Endodermal cell (in vitro differentiated cells): ENCODE results near the gene ATF4. TPM values are rescaled to one million over a fixed set of nuclear protein-coding genes. Genes with fewer than 3 reads are reported as not detected.

Experiments
- DNase-seq: peaks from one replicate; pipeline ENCODE4 v3.0.0-alpha.2; 2017
- H3K27ac ChIP-seq: 2 replicates; pipeline ENCODE4 v1.5.1; 2013; ENCODE audit warnings: mild to moderate bottlenecking, low read depth, low read length, moderate library complexity
- H3K27me3 ChIP-seq: 2 replicates; pipeline ENCODE4 v1.6.1; 2013; ENCODE audit warnings: mild to moderate bottlenecking, low read length, moderate library complexity; ENCODE audit not compliant: insufficient read depth, control insufficient read depth, poor library complexity, severe bottlenecking
- H3K36me3 ChIP-seq: 2 replicates; pipeline ENCODE4 v1.7.0; 2013; ENCODE audit warnings: mild to moderate bottlenecking, low read length, moderate library complexity; ENCODE audit not compliant: control insufficient read depth, insufficient read depth
- H3K4me1 ChIP-seq: one replicate; pipeline ENCODE4 v1.7.0; 2013; ENCODE audit warnings: low read length; ENCODE audit not compliant: control insufficient read depth, insufficient read depth
- H3K4me3 ChIP-seq: 2 replicates; pipeline ENCODE4 v1.5.1; 2013; ENCODE audit warnings: mild to moderate bottlenecking, low read length, moderate library complexity
- H3K9ac ChIP-seq: 2 replicates; pipeline ENCODE4 v1.6.1; 2013; ENCODE audit warnings: mild to moderate bottlenecking, low read length, moderate library complexity; ENCODE audit not compliant: poor library complexity, severe bottlenecking; ENCODE audit errors: extremely low read depth
- H3K9me3 ChIP-seq: 2 replicates; pipeline ENCODE4 v1.6.1; 2013; ENCODE audit warnings: mild to moderate bottlenecking, low read length, moderate library complexity; ENCODE audit not compliant: control insufficient read depth
- H3K27ac Mint-ChIP-seq: 2 replicates; pipeline ENCODE4 v1.8.0; 2020; ENCODE audit warnings: mixed read lengths
- H3K27me3 Mint-ChIP-seq: 2 replicates; pipeline ENCODE4 v1.8.0; 2021; ENCODE audit warnings: mild to moderate bottlenecking, mixed read lengths; ENCODE audit not compliant: insufficient read depth
- H3K36me3 Mint-ChIP-seq: 2 replicates; pipeline ENCODE4 v1.8.0; 2020; ENCODE audit warnings: low read depth, mixed read lengths
- H3K4me1 Mint-ChIP-seq: 2 replicates; pipeline ENCODE4 v1.8.0; 2020; ENCODE audit warnings: mixed read lengths
- H3K4me3 Mint-ChIP-seq: 2 replicates; pipeline ENCODE4 v1.8.0; 2020; ENCODE audit warnings: mild to moderate bottlenecking, moderate library complexity, mixed read lengths
- H3K9me3 Mint-ChIP-seq: 2 replicates; pipeline ENCODE4 v1.8.0; 2020; ENCODE audit warnings: mild to moderate bottlenecking, mixed read lengths
- WGBS, 2 experiments: methylation state at CpG; one replicate each; pipeline versions ENCODE4 v1.1.5 to v1.1.7; 2013; ENCODE audit warnings: missing lambda C conversion rate in 2 of 2, mixed read lengths in 1 of 2; ENCODE audit not compliant: insufficient coverage in 1 of 2, insufficient read length in 1 of 2; 5-methylcytosine and 5-hydroxymethylcytosine counted together
- total RNA-seq, 2 donors: library from RNA; stranded (reverse); fragmentation: NEBNext Ultra II Directional in 1 of 2; extraction: Animal tissue kit (Norgen Biotek cat#: 25700) in 1 of 2; gene quantifications; 2 replicates in 1 of 2; 3 replicates in 1 of 2; pipeline ENCODE4 v1.2.1, GENCODE V29; 2021
- TF ChIP-seq, protein P1 (sequence below): fragments of 200-600 bp; sonication (generic); conservative IDR thresholded peaks from 2 replicates; pipeline ENCODE4 v1.5.0; 2021; ENCODE audit warnings: antibody characterized with exemption, mild to moderate bottlenecking

The ATF4 gene
- total RNA-seq, 2 donors from 2014 or later = 335 to 341 TPM

DNA sequence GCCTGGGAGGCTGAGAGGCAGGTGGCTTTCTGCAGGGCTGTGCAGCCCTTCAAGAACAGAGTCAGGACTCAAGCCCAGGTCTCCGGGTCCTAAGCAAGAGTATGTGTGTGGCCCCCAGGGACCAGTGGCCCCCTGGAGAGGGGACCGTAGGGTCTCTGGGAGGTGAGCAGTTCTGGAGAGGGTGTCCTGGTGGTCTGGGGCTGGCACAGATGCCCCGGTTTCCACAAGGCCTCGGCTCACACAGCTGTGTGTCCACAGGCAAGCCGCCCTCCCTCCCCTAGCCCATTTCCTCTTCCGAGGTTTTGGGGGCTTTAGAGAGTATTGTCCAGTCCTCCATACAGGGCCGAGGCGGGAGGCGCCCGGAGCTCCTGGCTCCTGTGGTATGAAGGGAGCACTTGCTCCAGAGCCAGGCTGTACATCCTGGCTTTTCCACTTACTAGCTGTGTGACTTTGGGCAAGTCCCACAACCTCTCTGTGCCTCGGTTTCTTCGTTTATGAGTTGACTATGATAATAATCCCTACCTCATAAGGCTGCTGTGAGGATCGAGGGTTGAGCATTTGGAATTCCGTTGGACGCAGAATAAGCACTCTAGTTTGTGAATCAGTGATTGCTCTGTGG lies 15.6 kb downstream of the ATF4 start:
- no peak for DNase-seq
- Mint-ChIP-seq H3K4me3 (no peak overlapping the region), H3K27me3 (peaks cover 5% of the 10 kb centered on the region), H3K27ac (no peak overlapping the region), H3K4me1 (peaks cover 20% of the 10 kb centered on the region), H3K9me3 (no peaks in the 10 kb centered on the region), H3K36me3 (peaks cover 5% of the 10 kb centered on the region)
- no peaks in the 10 kb centered on the region for H3K27me3 ChIP-seq
- TF ChIP-seq, protein P1, sequence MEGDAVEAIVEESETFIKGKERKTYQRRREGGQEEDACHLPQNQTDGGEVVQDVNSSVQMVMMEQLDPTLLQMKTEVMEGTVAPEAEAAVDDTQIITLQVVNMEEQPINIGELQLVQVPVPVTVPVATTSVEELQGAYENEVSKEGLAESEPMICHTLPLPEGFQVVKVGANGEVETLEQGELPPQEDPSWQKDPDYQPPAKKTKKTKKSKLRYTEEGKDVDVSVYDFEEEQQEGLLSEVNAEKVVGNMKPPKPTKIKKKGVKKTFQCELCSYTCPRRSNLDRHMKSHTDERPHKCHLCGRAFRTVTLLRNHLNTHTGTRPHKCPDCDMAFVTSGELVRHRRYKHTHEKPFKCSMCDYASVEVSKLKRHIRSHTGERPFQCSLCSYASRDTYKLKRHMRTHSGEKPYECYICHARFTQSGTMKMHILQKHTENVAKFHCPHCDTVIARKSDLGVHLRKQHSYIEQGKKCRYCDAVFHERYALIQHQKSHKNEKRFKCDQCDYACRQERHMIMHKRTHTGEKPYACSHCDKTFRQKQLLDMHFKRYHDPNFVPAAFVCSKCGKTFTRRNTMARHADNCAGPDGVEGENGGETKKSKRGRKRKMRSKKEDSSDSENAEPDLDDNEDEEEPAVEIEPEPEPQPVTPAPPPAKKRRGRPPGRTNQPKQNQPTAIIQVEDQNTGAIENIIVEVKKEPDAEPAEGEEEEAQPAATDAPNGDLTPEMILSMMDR = no peak
- no peak overlapping the region for H3K27ac ChIP-seq
- no peak overlapping the region for H3K9ac ChIP-seq
- no peaks in the 10 kb centered on the region for H3K9me3 ChIP-seq
- H3K4me1 ChIP-seq = peaks cover 21% of the 10 kb centered on the region
- WGBS, 2 experiments = 94 to 100% methylated on average over 4 to 15 of the region's 15 CpGs
- peaks cover 6% of the 10 kb centered on the region for H3K36me3 ChIP-seq
- H3K4me3 ChIP-seq = no peak overlapping the region

DNA sequence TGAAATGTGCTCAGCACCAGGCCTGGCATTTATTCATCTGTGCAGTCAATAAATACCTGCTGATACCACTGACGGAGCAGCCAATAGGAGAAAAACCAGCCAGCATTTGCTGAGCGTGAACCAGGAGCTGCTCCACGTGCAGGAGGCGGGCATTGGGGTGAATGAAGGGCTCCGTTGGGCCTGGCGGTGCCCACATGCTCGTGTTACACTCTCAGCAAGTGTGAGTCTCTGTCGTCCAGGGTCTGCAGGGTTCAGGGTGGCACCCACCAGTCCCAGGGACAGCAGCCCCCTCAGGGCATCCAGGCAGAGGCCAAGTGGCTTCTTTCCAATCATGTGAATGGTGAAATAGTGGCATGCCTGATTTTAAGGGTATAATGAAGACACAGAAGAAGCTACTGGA lies 16.3 kb downstream of the ATF4 start:
- TF ChIP-seq, protein P1 = no peak
- Mint-ChIP-seq H3K27ac (no peak overlapping the region), H3K4me1 (peaks cover 14% of the 10 kb centered on the region), H3K27me3 (peaks cover 5% of the 10 kb centered on the region), H3K9me3 (no peaks in the 10 kb centered on the region), H3K36me3 (no peaks in the 10 kb centered on the region), H3K4me3 (no peak overlapping the region)
- WGBS, 2 experiments = 90 to 95% methylated on average over 5 to 8 of the region's 8 CpGs
- Histone ChIP-seq H3K27me3 (no peaks in the 10 kb centered on the region), H3K9ac (no peak overlapping the region), H3K9me3 (no peaks in the 10 kb centered on the region), H3K27ac (no peak overlapping the region), H3K36me3 (no peaks in the 10 kb centered on the region), H3K4me1 (peaks cover 13% of the 10 kb centered on the region), H3K4me3 (no peak overlapping the region)
- DNase-seq = no peak

DNA sequence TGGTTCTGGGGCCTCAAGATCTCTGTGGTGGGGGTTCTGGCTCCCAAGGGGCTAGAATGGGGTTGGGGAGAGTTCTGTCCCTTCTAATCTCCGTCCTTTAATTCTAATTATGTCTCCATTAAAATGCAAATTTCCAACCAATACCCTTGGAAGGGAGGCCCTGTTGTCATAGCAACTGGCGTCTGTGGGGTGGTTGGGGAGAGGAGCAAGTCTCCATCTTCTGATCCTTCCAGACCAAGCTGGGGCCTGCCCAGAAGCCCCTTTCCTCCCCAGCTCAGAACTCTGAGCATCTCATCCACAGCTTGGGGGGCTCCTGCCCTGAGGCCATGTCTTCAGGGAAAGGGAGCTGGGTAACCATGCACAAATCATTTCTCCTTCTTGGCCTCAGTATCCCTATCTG lies 17.6 kb downstream of the ATF4 start:
- Histone ChIP-seq H3K4me1 (peaks cover 12% of the 10 kb centered on the region), H3K9ac (no peak overlapping the region), H3K36me3 (no peaks in the 10 kb centered on the region), H3K27me3 (no peaks in the 10 kb centered on the region), H3K9me3 (no peaks in the 10 kb centered on the region), H3K27ac (no peak overlapping the region), H3K4me3 (no peak overlapping the region)
- TF ChIP-seq, protein P1 = no peak
- peaks cover 12% of the 10 kb centered on the region for H3K4me1 Mint-ChIP-seq
- DNase-seq = no peak
- H3K36me3 Mint-ChIP-seq = no peaks in the 10 kb centered on the region
- H3K27me3 Mint-ChIP-seq = peaks cover 6% of the 10 kb centered on the region
- no peak overlapping the region for H3K27ac Mint-ChIP-seq
- WGBS, 2 experiments = 83% methylated on average over 1 of the region's 2 CpGs; no CpG with 5 or more reads in 1 of the 2 experiments
- no peak overlapping the region for H3K4me3 Mint-ChIP-seq
- no peaks in the 10 kb centered on the region for H3K9me3 Mint-ChIP-seq
